ENCODE results near the gene ATP8A1.

GRCh38 chr4:42519803-42520417 is 137.0 kb downstream of the ATP8A1 start:
- TF ChIP-seq, protein P1, sequence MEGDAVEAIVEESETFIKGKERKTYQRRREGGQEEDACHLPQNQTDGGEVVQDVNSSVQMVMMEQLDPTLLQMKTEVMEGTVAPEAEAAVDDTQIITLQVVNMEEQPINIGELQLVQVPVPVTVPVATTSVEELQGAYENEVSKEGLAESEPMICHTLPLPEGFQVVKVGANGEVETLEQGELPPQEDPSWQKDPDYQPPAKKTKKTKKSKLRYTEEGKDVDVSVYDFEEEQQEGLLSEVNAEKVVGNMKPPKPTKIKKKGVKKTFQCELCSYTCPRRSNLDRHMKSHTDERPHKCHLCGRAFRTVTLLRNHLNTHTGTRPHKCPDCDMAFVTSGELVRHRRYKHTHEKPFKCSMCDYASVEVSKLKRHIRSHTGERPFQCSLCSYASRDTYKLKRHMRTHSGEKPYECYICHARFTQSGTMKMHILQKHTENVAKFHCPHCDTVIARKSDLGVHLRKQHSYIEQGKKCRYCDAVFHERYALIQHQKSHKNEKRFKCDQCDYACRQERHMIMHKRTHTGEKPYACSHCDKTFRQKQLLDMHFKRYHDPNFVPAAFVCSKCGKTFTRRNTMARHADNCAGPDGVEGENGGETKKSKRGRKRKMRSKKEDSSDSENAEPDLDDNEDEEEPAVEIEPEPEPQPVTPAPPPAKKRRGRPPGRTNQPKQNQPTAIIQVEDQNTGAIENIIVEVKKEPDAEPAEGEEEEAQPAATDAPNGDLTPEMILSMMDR (IDR thresholded peaks at IDR 0.05), result peak; percentile 64 to 68 (median 65)
- TF ChIP-seq POLR2A (IDR thresholded peaks at IDR 0.05; ENCODE audit: low read depth), result no peak

All from esophagus muscularis mucosa (tissue), 3 donors.